HUES64 (cell line): ENCODE results near the gene NT5C1A.

Experiments
- H3K27ac ChIP-seq: 2 replicates; pipeline ENCODE4 v1.7.0; 2013; ENCODE audit warnings: low read depth, low read length, inconsistent platforms
- H3K27me3 ChIP-seq: 2 replicates; pipeline ENCODE4 v1.6.1; 2013; ENCODE audit warnings: mild to moderate bottlenecking, low read length; ENCODE audit not compliant: insufficient read depth
- H3K36me3 ChIP-seq: 2 replicates; pipeline ENCODE4 v1.6.1; 2013; ENCODE audit warnings: mild to moderate bottlenecking, low read length; ENCODE audit not compliant: insufficient read depth
- H3K4me1 ChIP-seq: 2 replicates; pipeline ENCODE4 v1.6.1; 2013; ENCODE audit warnings: mild to moderate bottlenecking, low read length, moderate library complexity; ENCODE audit not compliant: insufficient read depth
- H3K4me3 ChIP-seq: 2 replicates; pipeline ENCODE4 v1.5.1; 2013; ENCODE audit warnings: mild to moderate bottlenecking, low read length, moderate library complexity
- H3K9ac ChIP-seq: 2 replicates; pipeline ENCODE4 v1.6.1; 2013; ENCODE audit warnings: mild to moderate bottlenecking, low read depth, low read length
- H3K9me3 ChIP-seq: 2 replicates; pipeline ENCODE4 v1.6.1; 2013; ENCODE audit warnings: low read depth, low read length; ENCODE audit not compliant: insufficient read depth
- WGBS: fragments of 150-250, 120-280 bp; methylation state at CpG from one replicate; pipeline ENCODE4 v1.1.7; 2013; ENCODE audit warnings: missing lambda C conversion rate; 5-methylcytosine and 5-hydroxymethylcytosine counted together

The NT5C1A gene

GRCh38 chr1:39622427-39622826, 49.5 kb downstream of the NT5C1A start:
- 92% methylated on average over 2 of the region's 3 CpGs for WGBS
- H3K36me3 ChIP-seq: no peaks in the 10 kb centered on the region

DNA sequence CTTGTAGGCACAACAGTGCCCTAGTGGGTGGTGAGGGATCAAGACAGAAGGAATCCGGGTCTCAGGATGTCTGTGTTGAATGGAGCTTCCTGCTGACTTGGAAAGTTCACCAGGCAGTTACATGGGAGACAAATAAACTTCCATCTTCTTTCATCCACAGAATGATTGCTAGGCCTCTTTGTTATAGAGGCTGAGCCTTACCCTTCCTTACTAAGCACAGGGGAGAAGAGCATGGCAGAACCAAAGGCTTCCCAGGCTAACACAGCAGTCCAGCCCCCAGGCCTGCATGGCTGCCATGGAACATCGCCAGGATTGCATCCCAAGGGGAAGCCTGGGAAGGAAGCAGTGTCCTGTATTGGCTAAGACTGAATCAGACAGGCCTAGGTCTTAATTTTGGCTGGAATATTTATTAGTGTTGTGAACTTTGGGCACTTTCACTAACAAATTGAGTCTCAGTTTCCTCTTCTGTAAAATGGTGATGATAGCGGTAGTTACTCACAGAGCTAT, 51.2 kb downstream of the NT5C1A start:
- H3K27ac ChIP-seq: no peak overlapping the region
- no peak overlapping the region for H3K4me3 ChIP-seq
- no peaks in the 10 kb centered on the region for H3K9me3 ChIP-seq
- 96% methylated on average over 3 of the region's 3 CpGs for WGBS
- H3K27me3 ChIP-seq: peaks cover 50% of the 10 kb centered on the region
- H3K4me1 ChIP-seq: no peaks in the 10 kb centered on the region
- H3K9ac ChIP-seq: no peak overlapping the region
- no peaks in the 10 kb centered on the region for H3K36me3 ChIP-seq

More at GRCh38 chr1:39622427-39622826, 49.5 kb downstream of the NT5C1A start:
- Histone ChIP-seq H3K4me3 (no peak overlapping the region), H3K4me1 (no peaks in the 10 kb centered on the region), H3K9me3 (no peaks in the 10 kb centered on the region), H3K27ac (no peak overlapping the region), H3K27me3 (peaks cover 58% of the 10 kb centered on the region), H3K9ac (no peak overlapping the region)

GRCh38 chr1:39617488-39618049, 54.3 kb downstream of the NT5C1A start:
- WGBS: 76% methylated on average over 4 of the region's 4 CpGs
- Histone ChIP-seq H3K27me3 (peaks cover 23% of the 10 kb centered on the region), H3K27ac (no peak overlapping the region), H3K4me1 (no peaks in the 10 kb centered on the region), H3K4me3 (no peak overlapping the region), H3K36me3 (no peaks in the 10 kb centered on the region), H3K9ac (no peak overlapping the region), H3K9me3 (no peaks in the 10 kb centered on the region)

DNA sequence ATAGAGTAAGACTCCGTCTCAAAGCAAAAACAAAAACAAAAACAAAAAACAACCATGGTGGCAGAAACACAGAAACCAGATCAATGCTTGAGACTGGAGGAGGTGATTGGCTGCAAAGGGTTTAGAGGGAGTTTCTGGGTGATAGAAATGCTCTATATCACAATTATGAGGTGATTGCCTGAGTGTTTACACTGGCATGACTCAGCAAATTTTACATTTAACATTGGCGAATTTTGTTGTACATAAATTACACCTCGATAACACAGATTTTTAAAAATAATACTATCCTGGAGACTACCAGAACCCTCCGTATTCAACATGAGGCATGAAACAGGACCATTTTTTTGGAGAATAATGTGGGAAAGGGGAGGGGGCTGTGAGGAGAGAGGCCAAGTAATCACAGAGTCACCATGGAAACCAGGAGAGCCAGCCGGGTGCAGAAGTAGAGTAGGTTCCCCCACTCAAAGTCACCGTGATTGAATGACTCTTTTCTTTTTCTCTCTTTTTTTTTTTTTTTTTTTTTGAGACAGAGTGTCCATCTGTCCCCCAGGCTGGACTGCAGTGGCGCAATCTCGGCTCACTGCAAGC, 56.7 kb downstream of the NT5C1A start:
- Histone ChIP-seq H3K36me3 (no peaks in the 10 kb centered on the region), H3K27me3 (peaks cover 30% of the 10 kb centered on the region), H3K27ac (no peak overlapping the region), H3K4me3 (no peak overlapping the region), H3K9me3 (no peaks in the 10 kb centered on the region), H3K4me1 (no peaks in the 10 kb centered on the region), H3K9ac (no peak overlapping the region)
- 86% methylated on average over 7 of the region's 8 CpGs for WGBS

DNA sequence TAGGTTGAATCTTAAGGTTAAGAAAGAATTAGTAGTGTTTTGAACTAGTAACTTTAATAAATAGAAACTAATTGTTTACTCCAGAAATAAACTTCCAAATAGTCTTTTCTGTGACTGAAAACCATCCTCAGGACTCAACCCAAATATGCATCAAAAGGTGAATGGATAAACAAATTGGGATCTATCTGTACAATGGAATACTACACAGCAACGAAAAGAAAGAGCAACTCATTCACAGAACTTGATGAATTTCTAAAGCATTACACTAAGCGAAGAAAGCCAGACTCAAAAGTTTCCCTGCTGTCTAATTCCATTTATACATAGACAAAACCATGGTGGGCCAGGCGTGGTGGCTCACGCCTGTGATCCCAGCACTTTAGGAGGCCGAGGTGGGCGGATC, 57.4 kb downstream of the NT5C1A start:
- Histone ChIP-seq H3K36me3 (no peaks in the 10 kb centered on the region), H3K4me1 (no peaks in the 10 kb centered on the region), H3K27ac (no peak overlapping the region), H3K27me3 (peaks cover 29% of the 10 kb centered on the region), H3K4me3 (no peak overlapping the region), H3K9me3 (no peaks in the 10 kb centered on the region), H3K9ac (no peak overlapping the region)
- 95% methylated on average over 6 of the region's 6 CpGs for WGBS

GRCh38 chr1:39613250-39613649, 58.7 kb downstream of the NT5C1A start:
- Histone ChIP-seq H3K27me3 (peaks cover 31% of the 10 kb centered on the region), H3K36me3 (no peaks in the 10 kb centered on the region), H3K4me3 (no peak overlapping the region), H3K9ac (no peak overlapping the region), H3K4me1 (no peaks in the 10 kb centered on the region), H3K27ac (no peak overlapping the region), H3K9me3 (no peaks in the 10 kb centered on the region)
- 78% methylated on average over 2 of the region's 6 CpGs for WGBS

GRCh38 chr1:39609618-39610331, 62.1 kb downstream of the NT5C1A start:
- Histone ChIP-seq H3K9me3 (no peaks in the 10 kb centered on the region), H3K27ac (no peak overlapping the region), H3K27me3 (peaks cover 24% of the 10 kb centered on the region), H3K4me3 (peak overlapping the region; percentile 60), H3K9ac (no peak overlapping the region), H3K36me3 (no peaks in the 10 kb centered on the region), H3K4me1 (no peaks in the 10 kb centered on the region)
- 10% methylated on average over 42 of the region's 42 CpGs for WGBS
